Astrocyte (in vitro differentiated cells and primary cell): ENCODE results near the gene TP53TG3D.
"Not testable (repeated sequence)": the region's sequence is repeated elsewhere in the genome, so short reads cannot be mapped to it uniquely, and the experiment has no call there.

Source experiments
- CTCF ChIP-seq: IDR thresholded peaks from 2 replicates; pipeline ENCODE4 v1.5.1; 2011; ENCODE audit warnings: low read depth, mild to moderate bottlenecking, inconsistent platforms, low read length, moderate library complexity; ENCODE audit not compliant: insufficient read depth
- EZH2 ChIP-seq: IDR thresholded peaks from 2 replicates; pipeline ENCODE4 v1.6.1; 2012; ENCODE audit warnings: mild to moderate bottlenecking, low read length, inconsistent platforms; ENCODE audit not compliant: insufficient read depth

- TF ChIP-seq EZH2, CTCF: not testable (repeated sequence)
Observed at GRCh38 chr16:32283024-32283423, 29.9 kb downstream of the TP53TG3D start.
